Neural cell (in vitro differentiated cells): ENCODE measurements around the gene NSMF. TPM values are rescaled to one million over a fixed set of nuclear protein-coding genes. Genes with fewer than 3 reads are reported as not detected.

Experiments
- H2AFZ ChIP-seq: fragments of 200-600, 300-800 bp; sonication (generic), shearing (Covaris generic); 2 replicates; pipeline ENCODE4 v1.6.0; 2014; ENCODE audit warnings: low read depth, mild to moderate bottlenecking, antibody characterized with exemption, low read length, moderate library complexity
- H3F3A ChIP-seq: fragments of 200-600 bp; shearing (Covaris generic); 2 replicates; pipeline ENCODE4 v1.6.1; 2016; ENCODE audit warnings: mild to moderate bottlenecking, moderate library complexity, mixed read lengths, antibody characterized with exemption, low read length; ENCODE audit not compliant: insufficient read depth, poor library complexity, severe bottlenecking
- H3K27ac ChIP-seq: fragments of 200-600, 300-800 bp; sonication (generic), shearing (Covaris generic); 2 replicates; pipeline ENCODE4 v1.5.1; 2014; ENCODE audit warnings: mild to moderate bottlenecking, low read length, moderate library complexity
- H3K27me3 ChIP-seq: fragments of 300-800, 200-600 bp; sonication (generic), shearing (Covaris generic); 2 replicates; pipeline ENCODE4 v1.6.0; 2014; ENCODE audit warnings: mild to moderate bottlenecking, low read depth, low read length, moderate library complexity; ENCODE audit not compliant: insufficient read depth
- H3K36me3 ChIP-seq: fragments of 300-800, 200-600 bp; sonication (generic), shearing (Covaris generic); 2 replicates; pipeline ENCODE4 v1.5.1; 2014; ENCODE audit warnings: mild to moderate bottlenecking, antibody characterized with exemption, low read length, moderate library complexity; ENCODE audit not compliant: insufficient read depth
- H3K4me2 ChIP-seq: fragments of 300-800, 200-600 bp; sonication (generic), shearing (Covaris generic); 2 replicates; pipeline ENCODE4 v1.6.0; 2014; ENCODE audit warnings: mild to moderate bottlenecking, low read length
- H3K4me3 ChIP-seq: fragments of 300-800, 200-600 bp; sonication (generic), shearing (Covaris generic); 2 replicates; pipeline ENCODE4 v1.5.1; 2014; ENCODE audit warnings: mild to moderate bottlenecking, low read length, moderate library complexity
- H3K79me2 ChIP-seq: fragments of 200-600 bp; shearing (Covaris generic); replicated peaks from 2 replicates; pipeline ENCODE4 v1.6.0; 2014; ENCODE audit warnings: mild to moderate bottlenecking, low read length, moderate library complexity; ENCODE audit not compliant: insufficient read depth
- H3K9ac ChIP-seq: fragments of 300-800, 200-600 bp; sonication (generic), shearing (Covaris generic); 2 replicates; pipeline ENCODE4 v1.6.1; 2016; ENCODE audit warnings: mild to moderate bottlenecking, low read length, mixed read lengths
- H3K9me2 ChIP-seq: fragments of 200-600 bp; shearing (Covaris generic); 2 replicates; pipeline ENCODE4 v1.6.1; 2016; ENCODE audit warnings: mild to moderate bottlenecking, low read length, mixed read lengths; ENCODE audit not compliant: insufficient read depth
- H3K9me3 ChIP-seq: fragments of 200-600, 300-800 bp; sonication (generic), shearing (Covaris generic); 2 replicates; pipeline ENCODE4 v1.6.1; 2016; ENCODE audit warnings: mild to moderate bottlenecking, mixed run types, low read length, moderate library complexity, mixed read lengths
- H4K20me1 ChIP-seq: fragments of 200-600 bp; shearing (Covaris generic); 2 replicates; pipeline ENCODE4 v1.6.1; 2016; ENCODE audit warnings: mild to moderate bottlenecking, mixed run types; ENCODE audit not compliant: insufficient read depth
- EP300 ChIP-seq: fragments of 450-650 bp; conservative IDR thresholded peaks from 2 replicates; pipeline ENCODE4 v1.6.1; 2014; ENCODE audit warnings: antibody characterized with exemption, mild to moderate bottlenecking, moderate library complexity; ENCODE audit not compliant: poor library complexity, severe bottlenecking
- EZH2 ChIP-seq: fragments of 200-600, 300-800 bp; shearing (Covaris generic), sonication (generic); IDR thresholded peaks from 2 replicates; pipeline ENCODE4 v1.6.1; 2014; ENCODE audit warnings: antibody characterized with exemption, low read length, borderline replicate concordance, mild to moderate bottlenecking; ENCODE audit not compliant: insufficient read depth, poor library complexity, severe bottlenecking
- MXI1 ChIP-seq: fragments of 450-650 bp; conservative IDR thresholded peaks from 2 replicates; pipeline ENCODE4 v1.6.1; 2014; ENCODE audit warnings: antibody characterized with exemption, mild to moderate bottlenecking; ENCODE audit not compliant: poor library complexity, severe bottlenecking
- POLR2AphosphoS5 ChIP-seq: IDR thresholded peaks from 2 replicates; pipeline ENCODE4 v1.6.1; 2012
- RAD21 ChIP-seq: fragments of 450-650 bp; conservative IDR thresholded peaks from 2 replicates; pipeline ENCODE4 v1.6.1; 2014; ENCODE audit warnings: antibody characterized with exemption, mild to moderate bottlenecking, moderate library complexity
- SMC3 ChIP-seq: fragments of 450-650 bp; conservative IDR thresholded peaks from 2 replicates; pipeline ENCODE4 v1.6.1; 2014; ENCODE audit warnings: antibody characterized with exemption, mild to moderate bottlenecking, moderate library complexity; ENCODE audit not compliant: poor library complexity
- TAF1 ChIP-seq: IDR thresholded peaks from 2 replicates; pipeline ENCODE4 v1.6.1; 2012; ENCODE audit warnings: low read depth
- polyA plus RNA-seq: library from polyadenylated mRNA; depleted of rRNA; stranded (reverse); fragments of >200 nt; gene quantifications from 2 replicates; pipeline ENCODE4 v1.2.3, GENCODE V29; 2014
- TF ChIP-seq, protein P1 (sequence below): fragments of 450-650 bp; IDR thresholded peaks from 2 replicates; pipeline ENCODE4 v1.5.1; 2014; ENCODE audit warnings: antibody characterized with exemption, mild to moderate bottlenecking, moderate library complexity; ENCODE audit not compliant: poor library complexity, severe bottlenecking
- TF ChIP-seq, protein P2 (sequence below): IDR thresholded peaks from 2 replicates; pipeline ENCODE4 v1.6.1; 2012; ENCODE audit warnings: borderline replicate concordance

The NSMF gene
- polyA plus RNA-seq, 1 donor from 2014 or later, result 51.2 TPM

DNA sequence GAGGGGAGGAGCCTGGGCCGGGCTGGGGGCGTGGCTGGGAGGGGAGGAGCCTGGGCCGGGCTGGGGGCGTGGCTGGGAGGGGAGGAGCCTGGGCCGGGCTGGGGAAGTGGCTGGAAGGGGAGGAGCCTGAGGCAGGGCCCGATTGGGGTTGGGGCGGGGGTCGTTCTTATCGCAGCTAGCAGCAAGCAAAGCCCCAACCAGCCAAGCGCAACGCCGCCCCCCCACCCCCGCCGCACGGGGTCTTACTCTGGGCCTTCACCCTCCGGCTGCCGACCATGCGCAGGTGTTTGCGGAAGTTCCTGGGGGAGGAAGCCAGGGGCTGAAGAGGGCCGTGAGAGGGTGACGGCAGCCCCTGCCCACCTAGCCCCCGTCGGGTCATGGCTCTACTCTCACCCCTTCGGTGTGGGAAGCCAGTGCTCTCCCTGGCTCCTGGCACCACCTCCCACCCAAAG lies 5.0 kb downstream of the NSMF start:
- Histone ChIP-seq H3K9me2 (no peaks in the 10 kb centered on the region), H3K9ac (no peak overlapping the region)

GRCh38 chr9:137453643-137454081 lies 5.5 kb downstream of the NSMF start:
- Histone ChIP-seq H3K9me3 (no peaks in the 10 kb centered on the region), H3K9ac (no peak overlapping the region), H3K79me2 (no peaks in the 10 kb centered on the region), H4K20me1 (no peaks in the 10 kb centered on the region), H2AFZ (no peak overlapping the region), H3K9me2 (no peaks in the 10 kb centered on the region), H3K27ac (no peak overlapping the region), H3K36me3 (no peaks in the 10 kb centered on the region), H3K27me3 (no peaks in the 10 kb centered on the region), H3F3A (no peaks in the 10 kb centered on the region), H3K4me2 (no peak overlapping the region), H3K4me3 (no peak overlapping the region)
- TF ChIP-seq TAF1, result no peak
- TF ChIP-seq RAD21, result no peak
- no peak for TF ChIP-seq EP300

More for the DNA sequence above, 5.0 kb downstream of the NSMF start:
- H3K4me2 ChIP-seq, result no peak overlapping the region
- H2AFZ ChIP-seq, result no peak overlapping the region
- H3K9me3 ChIP-seq, result no peaks in the 10 kb centered on the region
- TF ChIP-seq TAF1, result no peak
- H4K20me1 ChIP-seq, result no peaks in the 10 kb centered on the region
- no peaks in the 10 kb centered on the region for H3F3A ChIP-seq
- H3K4me3 ChIP-seq, result no peak overlapping the region
- H3K79me2 ChIP-seq, result no peaks in the 10 kb centered on the region
- H3K27me3 ChIP-seq, result no peaks in the 10 kb centered on the region
- H3K36me3 ChIP-seq, result no peaks in the 10 kb centered on the region
- no peak overlapping the region for H3K27ac ChIP-seq

DNA sequence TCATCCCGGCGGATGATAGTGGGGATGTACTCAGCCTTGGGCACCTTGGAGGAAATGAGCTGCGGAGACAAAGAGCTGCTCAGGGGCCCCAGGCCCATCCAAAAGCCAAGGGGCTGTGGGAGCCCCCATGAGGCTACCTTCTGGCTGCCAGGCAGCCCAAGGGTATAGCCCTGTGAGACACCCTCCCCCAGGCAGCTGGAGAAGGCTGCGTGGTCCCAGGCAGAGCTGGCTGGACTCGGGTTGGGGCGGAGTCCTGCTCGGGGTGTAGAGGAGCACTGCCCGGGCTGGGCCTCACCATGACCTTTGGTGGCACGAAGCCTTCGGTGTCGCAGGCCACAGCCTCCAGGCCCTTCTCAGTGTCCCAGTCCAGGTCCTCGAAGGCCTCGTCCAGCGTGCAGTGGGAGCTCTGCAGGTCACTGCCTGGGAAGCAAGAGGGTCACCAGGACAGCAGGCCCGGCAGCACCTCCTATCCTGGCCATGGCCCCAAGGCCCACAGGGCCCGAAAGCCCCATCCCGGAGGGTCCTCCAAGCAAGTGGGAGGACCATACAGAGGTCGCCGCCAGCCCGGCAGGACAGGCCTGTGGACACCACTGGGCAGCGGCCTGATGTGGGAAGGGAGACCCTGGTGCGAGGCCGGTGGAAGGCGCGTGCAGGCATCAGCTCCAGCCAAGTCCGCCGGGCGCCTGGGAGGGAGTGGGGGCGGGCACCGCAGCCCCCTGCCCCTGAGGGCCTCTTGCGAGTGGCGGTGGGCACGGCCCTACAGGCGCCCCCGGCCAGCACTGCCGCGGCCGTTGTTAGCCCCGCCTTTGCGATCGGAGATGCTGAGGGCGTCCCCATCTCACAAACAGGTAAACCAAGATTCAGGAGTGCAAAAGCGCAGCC lies 6.1 kb downstream of the NSMF start:
- H3F3A ChIP-seq, result no peaks in the 10 kb centered on the region
- H4K20me1 ChIP-seq, result no peaks in the 10 kb centered on the region
- H3K9me2 ChIP-seq, result no peaks in the 10 kb centered on the region
- H3K9ac ChIP-seq, result no peak overlapping the region
- no peak overlapping the region for H3K4me2 ChIP-seq
- no peaks in the 10 kb centered on the region for H3K36me3 ChIP-seq
- no peaks in the 10 kb centered on the region for H3K79me2 ChIP-seq
- no peak overlapping the region for H3K27ac ChIP-seq
- H3K9me3 ChIP-seq, result no peaks in the 10 kb centered on the region
- no peak overlapping the region for H3K4me3 ChIP-seq
- H3K27me3 ChIP-seq, result no peaks in the 10 kb centered on the region
- TF ChIP-seq MXI1 (no peak), EZH2 (no peak), POLR2AphosphoS5 (no peak), RAD21 (no peak), SMC3 (no peak), TAF1 (no peak), EP300 (no peak)
- TF ChIP-seq, protein P1, sequence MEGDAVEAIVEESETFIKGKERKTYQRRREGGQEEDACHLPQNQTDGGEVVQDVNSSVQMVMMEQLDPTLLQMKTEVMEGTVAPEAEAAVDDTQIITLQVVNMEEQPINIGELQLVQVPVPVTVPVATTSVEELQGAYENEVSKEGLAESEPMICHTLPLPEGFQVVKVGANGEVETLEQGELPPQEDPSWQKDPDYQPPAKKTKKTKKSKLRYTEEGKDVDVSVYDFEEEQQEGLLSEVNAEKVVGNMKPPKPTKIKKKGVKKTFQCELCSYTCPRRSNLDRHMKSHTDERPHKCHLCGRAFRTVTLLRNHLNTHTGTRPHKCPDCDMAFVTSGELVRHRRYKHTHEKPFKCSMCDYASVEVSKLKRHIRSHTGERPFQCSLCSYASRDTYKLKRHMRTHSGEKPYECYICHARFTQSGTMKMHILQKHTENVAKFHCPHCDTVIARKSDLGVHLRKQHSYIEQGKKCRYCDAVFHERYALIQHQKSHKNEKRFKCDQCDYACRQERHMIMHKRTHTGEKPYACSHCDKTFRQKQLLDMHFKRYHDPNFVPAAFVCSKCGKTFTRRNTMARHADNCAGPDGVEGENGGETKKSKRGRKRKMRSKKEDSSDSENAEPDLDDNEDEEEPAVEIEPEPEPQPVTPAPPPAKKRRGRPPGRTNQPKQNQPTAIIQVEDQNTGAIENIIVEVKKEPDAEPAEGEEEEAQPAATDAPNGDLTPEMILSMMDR, result no peak
- TF ChIP-seq, protein P2, sequence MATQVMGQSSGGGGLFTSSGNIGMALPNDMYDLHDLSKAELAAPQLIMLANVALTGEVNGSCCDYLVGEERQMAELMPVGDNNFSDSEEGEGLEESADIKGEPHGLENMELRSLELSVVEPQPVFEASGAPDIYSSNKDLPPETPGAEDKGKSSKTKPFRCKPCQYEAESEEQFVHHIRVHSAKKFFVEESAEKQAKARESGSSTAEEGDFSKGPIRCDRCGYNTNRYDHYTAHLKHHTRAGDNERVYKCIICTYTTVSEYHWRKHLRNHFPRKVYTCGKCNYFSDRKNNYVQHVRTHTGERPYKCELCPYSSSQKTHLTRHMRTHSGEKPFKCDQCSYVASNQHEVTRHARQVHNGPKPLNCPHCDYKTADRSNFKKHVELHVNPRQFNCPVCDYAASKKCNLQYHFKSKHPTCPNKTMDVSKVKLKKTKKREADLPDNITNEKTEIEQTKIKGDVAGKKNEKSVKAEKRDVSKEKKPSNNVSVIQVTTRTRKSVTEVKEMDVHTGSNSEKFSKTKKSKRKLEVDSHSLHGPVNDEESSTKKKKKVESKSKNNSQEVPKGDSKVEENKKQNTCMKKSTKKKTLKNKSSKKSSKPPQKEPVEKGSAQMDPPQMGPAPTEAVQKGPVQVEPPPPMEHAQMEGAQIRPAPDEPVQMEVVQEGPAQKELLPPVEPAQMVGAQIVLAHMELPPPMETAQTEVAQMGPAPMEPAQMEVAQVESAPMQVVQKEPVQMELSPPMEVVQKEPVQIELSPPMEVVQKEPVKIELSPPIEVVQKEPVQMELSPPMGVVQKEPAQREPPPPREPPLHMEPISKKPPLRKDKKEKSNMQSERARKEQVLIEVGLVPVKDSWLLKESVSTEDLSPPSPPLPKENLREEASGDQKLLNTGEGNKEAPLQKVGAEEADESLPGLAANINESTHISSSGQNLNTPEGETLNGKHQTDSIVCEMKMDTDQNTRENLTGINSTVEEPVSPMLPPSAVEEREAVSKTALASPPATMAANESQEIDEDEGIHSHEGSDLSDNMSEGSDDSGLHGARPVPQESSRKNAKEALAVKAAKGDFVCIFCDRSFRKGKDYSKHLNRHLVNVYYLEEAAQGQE, result no peak
- H2AFZ ChIP-seq, result no peak overlapping the region
